Spleen (tissue), 11 donors: ENCODE measurements around the gene FGF2. TPM values are rescaled to one million over a fixed set of nuclear protein-coding genes. Genes with fewer than 3 reads are reported as not detected.
"Not testable (repeated sequence)": the region's sequence is repeated elsewhere in the genome, so short reads cannot be mapped to it uniquely, and the experiment has no call there.

Source experiments
- DNase-seq: peaks from one replicate; pipeline ENCODE4 v3.0.0-alpha.2; 2020
- H3K27ac ChIP-seq, 8 donors: fragments of 200-600 bp; sonication (generic) in 7 of 8; 1 replicate in 4 of 8; 2 replicates in 4 of 8; pipeline versions ENCODE4 v1.5.0 to v1.8.0; 2016 to 2021; ENCODE audit warnings: inconsistent platforms in 4 of 8, mild to moderate bottlenecking in 4 of 8, moderate library complexity in 1 of 8
- H3K27me3 ChIP-seq, 7 donors: fragments of 200-600 bp; sonication (generic) in 6 of 7; replicated peaks in 1 of 7; 1 replicate in 4 of 7; 2 replicates in 3 of 7; pipeline versions ENCODE4 v1.5.0 to v1.8.0; 2016 to 2021; ENCODE audit warnings: inconsistent platforms in 3 of 7, mild to moderate bottlenecking in 1 of 7
- H3K36me3 ChIP-seq, 6 donors: fragments of 200-600 bp; sonication (generic) in 5 of 6; 1 replicate in 4 of 6; 2 replicates in 2 of 6; pipeline versions ENCODE4 v1.5.0 to v1.8.0; 2016 to 2021; ENCODE audit warnings: inconsistent platforms in 2 of 6
- H3K4me1 ChIP-seq, 6 donors: fragments of 200-600 bp; sonication (generic) in 5 of 6; 1 replicate in 3 of 6; 2 replicates in 3 of 6; pipeline versions ENCODE4 v1.5.0 to v1.8.0; 2016 to 2021; ENCODE audit warnings: inconsistent platforms in 3 of 6
- H3K4me3 ChIP-seq, 8 donors: fragments of 200-600 bp; sonication (generic) in 7 of 8; 1 replicate in 4 of 8; 2 replicates in 4 of 8; pipeline versions ENCODE4 v1.5.0 to v1.8.0; 2016 to 2021; ENCODE audit warnings: inconsistent platforms in 4 of 8, mild to moderate bottlenecking in 4 of 8, moderate library complexity in 2 of 8
- H3K9me3 ChIP-seq, 8 donors: fragments of 200-600 bp; sonication (generic) in 7 of 8; 1 replicate in 4 of 8; 2 replicates in 4 of 8; pipeline versions ENCODE4 v1.5.0 to v1.8.0; 2016 to 2021; ENCODE audit warnings: inconsistent platforms in 4 of 8
- CTCF ChIP-seq, 11 experiments: fragments of 200-600 bp in 7 of 11; fragments of 450-650 bp in 4 of 11; sonication (generic) in 4 of 11; IDR thresholded peaks in 8 of 11; conservative IDR thresholded peaks in 3 of 11; 1 replicate in 7 of 11; 2 replicates in 4 of 11; pipeline versions ENCODE4 v1.4.0 to v1.8.0; 2016 to 2021; ENCODE audit warnings: antibody characterized with exemption in 11 of 11, inconsistent platforms in 4 of 11, mild to moderate bottlenecking in 1 of 11
- POLR2A ChIP-seq, 3 donors: fragments of 450-650 bp; IDR thresholded peaks; one replicate each; pipeline ENCODE4 v1.5.1; 2017; ENCODE audit warnings: antibody characterized with exemption in 3 of 3, mild to moderate bottlenecking in 1 of 3
- POLR2AphosphoS5 ChIP-seq, 3 donors: sonication (generic); formaldehyde crosslinking; IDR thresholded peaks; one replicate each; pipeline ENCODE4 v1.5.1; 2017; ENCODE audit warnings: antibody characterized with exemption in 3 of 3
- WGBS, 5 donors: extraction: QIAGEN DNeasy Blood & Tissue Kit in 3 of 5; methylation state at CpG; one replicate each; pipeline versions ENCODE4 v1.1.5 to v1.1.7; 2013 to 2018; 5-methylcytosine and 5-hydroxymethylcytosine counted together
- intact Hi-C: fragments of 100-400 bp; cut with DNase I; formaldehyde crosslinking; loops from one replicate; pipeline ENCODE4 v1.15.0; 2023; ENCODE audit warnings: low total_unique reads
- polyA plus RNA-seq, 3 donors: library from polyadenylated mRNA; stranded (reverse); fragments of 200-250 nt; gene quantifications; one replicate each; pipeline ENCODE4 v1.2.1, GENCODE V29; 2013
- total RNA-seq, 7 donors: library from RNA; depleted of rRNA in 3 of 7; stranded (reverse); fragments of >200 nt in 3 of 7; fragmentation: NEBNext Ultra II Directional in 4 of 7; extraction: Animal tissue kit (Norgen Biotek cat#: 25700) in 4 of 7; gene quantifications; one replicate each; pipeline versions ENCODE4 v1.1.0 to v1.2.1, GENCODE V29; 2016 to 2021
- donor health status: healthy with polysubstance abuse.
- donor health status: DM: no; HTN: no; CAD: no; lungs with moderate emphysema.
- donor health status: DM: no; HTN: no; CAD: no.
- donor health status: Bipolar disorder and iron deficiency.
- donor health status: healthy.
- donor health status: DM: no; HTN: no; CAD: no.
- donor health status: DM: yes; HTN: yes; CAD: no.

Gene FGF2
- total and polyA plus RNA-seq, 10 donors = 0.48 to 3.1 (median 1.5) TPM

- 66 to 92% (median 87%) methylated on average over 2 of the region's 2 CpGs for WGBS, 5 donors
- intact Hi-C loops = no loop called here
- TF ChIP-seq POLR2A (IDR thresholded peaks at IDR 0.05) = no peak
- no peak for TF ChIP-seq POLR2AphosphoS5 (IDR thresholded peaks at IDR 0.05)
- no peak for TF ChIP-seq CTCF (IDR thresholded peaks at IDR 0.05 in 8 of 11, conservative IDR thresholded peaks at IDR 0.05 in 3 of 11)
- H3K36me3 ChIP-seq = no peaks in the 10 kb centered on the region
- H3K9me3 ChIP-seq = no peaks in the 10 kb centered on the region
- H3K27ac ChIP-seq = no peak overlapping the region
- H3K4me1 ChIP-seq = no peaks in the 10 kb centered on the region
- DNase-seq = no peak
- no peak overlapping the region for H3K4me3 ChIP-seq
- H3K27me3 ChIP-seq = peaks cover 0 to 4% (median 0%) of the 10 kb centered on the region in 7 donors
These were observed 34.7 kb downstream of the FGF2 start for GRCh38 chr4:122861172-122861943.

DNA sequence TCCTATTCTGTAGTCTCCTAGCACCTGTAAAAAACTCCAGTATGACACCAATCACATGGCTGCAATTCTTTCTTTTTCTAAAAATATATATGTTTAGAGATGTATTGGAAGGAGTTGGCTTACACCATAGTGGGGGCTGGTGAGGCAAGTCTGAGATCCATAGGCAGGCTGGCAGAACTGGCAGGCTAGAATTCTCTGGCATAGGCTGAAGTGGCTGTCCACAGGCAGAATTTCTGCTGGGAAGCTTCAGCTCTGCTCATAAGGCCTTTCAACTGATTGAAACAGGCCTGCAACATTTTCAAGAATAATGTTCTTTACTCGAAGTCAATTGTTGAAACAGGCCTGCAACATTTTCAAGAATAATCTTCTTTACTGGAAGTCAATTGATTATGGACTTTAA, 37.0 kb downstream of the FGF2 start:
- TF ChIP-seq CTCF (IDR thresholded peaks at IDR 0.05 in 8 of 11, conservative IDR thresholded peaks at IDR 0.05 in 3 of 11) (no peak), POLR2AphosphoS5 (IDR thresholded peaks at IDR 0.05) (no peak), POLR2A (IDR thresholded peaks at IDR 0.05) (no peak)
- 79 to 97% (median 90%) methylated on average over 1 of the region's 1 CpG for WGBS, 5 donors

DNA sequence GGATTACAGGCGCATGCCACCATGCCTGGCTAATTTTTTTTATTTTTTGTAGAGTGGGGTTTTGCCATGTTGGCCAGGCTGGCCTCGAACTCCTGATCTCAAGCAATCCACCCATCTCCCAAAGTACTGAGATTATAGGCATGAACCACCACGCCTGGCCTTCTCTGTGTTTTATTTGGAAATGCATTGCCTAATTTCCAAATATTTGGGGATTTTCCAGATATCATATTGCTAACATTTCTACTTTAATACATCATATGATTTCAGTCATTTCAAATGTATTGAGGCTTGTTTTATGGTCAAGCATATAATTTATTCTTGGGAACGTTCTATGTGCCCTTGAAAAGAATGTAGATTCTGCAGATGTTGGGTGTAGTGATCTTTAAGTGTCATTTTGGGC, 38.8 kb downstream of the FGF2 start:
- TF ChIP-seq CTCF (IDR thresholded peaks at IDR 0.05 in 8 of 11, conservative IDR thresholded peaks at IDR 0.05 in 3 of 11) (no peak), POLR2AphosphoS5 (IDR thresholded peaks at IDR 0.05) (no peak), POLR2A (IDR thresholded peaks at IDR 0.05) (no peak)
- intact Hi-C loops = no loop called here
- peaks cover 0 to 4% (median 0%) of the 10 kb centered on the region in 7 donors for H3K27me3 ChIP-seq
- H3K4me3 ChIP-seq = no peak overlapping the region
- H3K4me1 ChIP-seq = no peaks in the 10 kb centered on the region
- WGBS, 5 donors = 79 to 93% (median 84%) methylated on average over 4 of the region's 4 CpGs
- H3K9me3 ChIP-seq = peaks cover 0 to 4% (median 0%) of the 10 kb centered on the region in 8 donors
- DNase-seq = no peak
- H3K36me3 ChIP-seq = no peaks in the 10 kb centered on the region
- no peak overlapping the region for H3K27ac ChIP-seq

More for the DNA sequence above, 37.0 kb downstream of the FGF2 start:
- intact Hi-C loops = no loop called here
- no peak overlapping the region for H3K4me3 ChIP-seq
- no peaks in the 10 kb centered on the region for H3K4me1 ChIP-seq
- H3K9me3 ChIP-seq = peaks cover 0 to 4% (median 0%) of the 10 kb centered on the region in 8 donors
- DNase-seq = no peak
- H3K27ac ChIP-seq = no peak overlapping the region
- H3K27me3 ChIP-seq = peaks cover 0 to 4% (median 0%) of the 10 kb centered on the region in 7 donors
- no peaks in the 10 kb centered on the region for H3K36me3 ChIP-seq

DNA sequence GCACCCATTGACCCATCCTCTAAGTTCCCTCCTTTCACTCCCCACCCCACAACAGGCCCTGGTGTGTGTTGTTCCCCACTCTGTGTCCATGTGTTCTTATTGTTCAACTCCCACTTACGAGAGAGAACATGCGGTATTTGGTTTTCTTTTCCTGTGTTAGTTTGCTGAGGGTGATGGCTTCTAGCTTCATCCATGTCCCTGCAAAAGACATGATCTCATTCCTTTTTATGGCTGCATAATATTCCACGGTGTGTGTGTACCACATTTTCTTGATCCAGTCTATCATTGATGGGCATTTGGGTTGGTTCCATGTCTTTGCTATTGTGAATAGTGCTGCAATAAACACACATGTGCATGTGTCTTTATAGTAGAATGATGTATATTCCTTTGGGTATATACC, 41.6 kb downstream of the FGF2 start:
- H3K27me3 ChIP-seq, H3K4me1 ChIP-seq, H3K27ac ChIP-seq, H3K4me3 ChIP-seq, DNase-seq, H3K9me3 ChIP-seq, intact Hi-C loops, H3K36me3 ChIP-seq: not testable (repeated sequence)
- WGBS, 5 donors = 92 to 98% (median 96%) methylated on average over 3 of the region's 3 CpGs
